Panc1 (cell line): ENCODE measurements around the gene KPNA4.

ENCODE experiments used
- CTCF ChIP-seq: fragments of 450-650 bp; IDR thresholded peaks from 2 replicates; pipeline ENCODE4 v1.5.1; 2017; ENCODE audit warnings: mild to moderate bottlenecking
- POLR2AphosphoS5 ChIP-seq: IDR thresholded peaks from 2 replicates; pipeline ENCODE4 v1.6.1; 2012; ENCODE audit warnings: mild to moderate bottlenecking, low read depth, low read length, moderate library complexity
- SIN3A ChIP-seq: IDR thresholded peaks from 2 replicates; pipeline ENCODE4 v1.6.1; 2012; ENCODE audit warnings: low read depth, mild to moderate bottlenecking, low read length, moderate library complexity, borderline replicate concordance; ENCODE audit not compliant: insufficient read depth
- TCF7L2 ChIP-seq: IDR thresholded peaks from 2 replicates; pipeline ENCODE4 v1.6.1; 2011; ENCODE audit warnings: mild to moderate bottlenecking, low read depth, low read length, inconsistent platforms
- TF ChIP-seq, protein P1 (sequence below), 2 experiments: IDR thresholded peaks; 2 replicates each; pipeline ENCODE4 v1.6.1; 2011 to 2012; ENCODE audit warnings: low read depth in 2 of 2, control low read depth in 1 of 2, low read length in 1 of 2, mild to moderate bottlenecking in 1 of 2, moderate library complexity in 1 of 2; ENCODE audit not compliant: insufficient read depth in 1 of 2

GRCh38 chr3:160554980-160555379 lies 10.4 kb downstream of the KPNA4 start:
- no peak for TF ChIP-seq CTCF
- no peak for TF ChIP-seq POLR2AphosphoS5
- no peak for TF ChIP-seq TCF7L2
- TF ChIP-seq, protein P1, sequence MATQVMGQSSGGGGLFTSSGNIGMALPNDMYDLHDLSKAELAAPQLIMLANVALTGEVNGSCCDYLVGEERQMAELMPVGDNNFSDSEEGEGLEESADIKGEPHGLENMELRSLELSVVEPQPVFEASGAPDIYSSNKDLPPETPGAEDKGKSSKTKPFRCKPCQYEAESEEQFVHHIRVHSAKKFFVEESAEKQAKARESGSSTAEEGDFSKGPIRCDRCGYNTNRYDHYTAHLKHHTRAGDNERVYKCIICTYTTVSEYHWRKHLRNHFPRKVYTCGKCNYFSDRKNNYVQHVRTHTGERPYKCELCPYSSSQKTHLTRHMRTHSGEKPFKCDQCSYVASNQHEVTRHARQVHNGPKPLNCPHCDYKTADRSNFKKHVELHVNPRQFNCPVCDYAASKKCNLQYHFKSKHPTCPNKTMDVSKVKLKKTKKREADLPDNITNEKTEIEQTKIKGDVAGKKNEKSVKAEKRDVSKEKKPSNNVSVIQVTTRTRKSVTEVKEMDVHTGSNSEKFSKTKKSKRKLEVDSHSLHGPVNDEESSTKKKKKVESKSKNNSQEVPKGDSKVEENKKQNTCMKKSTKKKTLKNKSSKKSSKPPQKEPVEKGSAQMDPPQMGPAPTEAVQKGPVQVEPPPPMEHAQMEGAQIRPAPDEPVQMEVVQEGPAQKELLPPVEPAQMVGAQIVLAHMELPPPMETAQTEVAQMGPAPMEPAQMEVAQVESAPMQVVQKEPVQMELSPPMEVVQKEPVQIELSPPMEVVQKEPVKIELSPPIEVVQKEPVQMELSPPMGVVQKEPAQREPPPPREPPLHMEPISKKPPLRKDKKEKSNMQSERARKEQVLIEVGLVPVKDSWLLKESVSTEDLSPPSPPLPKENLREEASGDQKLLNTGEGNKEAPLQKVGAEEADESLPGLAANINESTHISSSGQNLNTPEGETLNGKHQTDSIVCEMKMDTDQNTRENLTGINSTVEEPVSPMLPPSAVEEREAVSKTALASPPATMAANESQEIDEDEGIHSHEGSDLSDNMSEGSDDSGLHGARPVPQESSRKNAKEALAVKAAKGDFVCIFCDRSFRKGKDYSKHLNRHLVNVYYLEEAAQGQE (IDR thresholded peaks at IDR 0.05; ENCODE audit: insufficient read depth in 1 of 2, low read depth in 2 of 2, low read length in 1 of 2): no peak
- no peak for TF ChIP-seq SIN3A
